GM21367 (cell line): ENCODE measurements around the gene MAPK9.
"Not testable (repeated sequence)": the region's sequence is repeated elsewhere in the genome, so short reads cannot be mapped to it uniquely, and the experiment has no call there.

Experiments
- ATAC-seq: cut with Tn5 transposase; IDR thresholded peaks from one replicate; pipeline ENCODE4 v1.9.1; 2021; ENCODE audit not compliant: unreplicated experiment

Gene MAPK9

DNA sequence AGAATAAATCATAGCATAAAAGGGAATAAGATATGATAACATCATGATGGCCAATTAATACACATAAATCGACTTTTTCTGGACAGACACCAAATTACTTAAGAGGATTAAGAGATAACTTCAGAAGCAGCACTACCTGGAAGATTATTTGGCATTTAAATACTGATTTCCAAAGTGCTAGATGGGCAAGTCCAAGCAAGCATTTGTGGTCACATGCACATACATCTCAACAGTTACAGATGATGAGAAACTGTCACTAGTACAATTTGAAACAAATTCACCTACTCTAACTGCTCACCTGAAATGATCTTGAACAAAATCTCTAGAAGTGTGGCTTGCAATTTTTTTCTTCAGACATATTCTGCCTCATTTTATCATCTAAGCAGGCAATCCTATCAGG is 56.0 kb downstream of the MAPK9 start:
- ATAC-seq = no peak

DNA sequence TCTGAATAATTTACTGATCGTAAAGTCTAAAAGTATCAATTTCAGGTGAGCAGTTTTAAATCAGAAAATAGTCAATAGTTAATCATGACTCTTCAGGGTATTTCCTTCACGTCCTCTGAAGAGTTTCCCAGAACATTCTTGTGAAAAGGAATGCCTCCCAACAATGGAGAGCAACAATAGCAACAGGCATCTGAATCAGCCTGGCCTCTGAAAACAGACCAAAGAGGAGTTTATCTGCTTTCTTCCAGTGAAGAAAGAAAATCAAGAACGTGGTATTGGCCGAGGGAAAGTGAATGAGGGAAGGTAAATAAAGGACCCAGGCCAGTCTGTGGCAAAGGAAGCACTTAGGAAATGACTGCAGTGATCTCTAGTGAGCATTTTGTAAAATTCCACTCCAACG is 56.8 kb downstream of the MAPK9 start:
- no peak for ATAC-seq

DNA sequence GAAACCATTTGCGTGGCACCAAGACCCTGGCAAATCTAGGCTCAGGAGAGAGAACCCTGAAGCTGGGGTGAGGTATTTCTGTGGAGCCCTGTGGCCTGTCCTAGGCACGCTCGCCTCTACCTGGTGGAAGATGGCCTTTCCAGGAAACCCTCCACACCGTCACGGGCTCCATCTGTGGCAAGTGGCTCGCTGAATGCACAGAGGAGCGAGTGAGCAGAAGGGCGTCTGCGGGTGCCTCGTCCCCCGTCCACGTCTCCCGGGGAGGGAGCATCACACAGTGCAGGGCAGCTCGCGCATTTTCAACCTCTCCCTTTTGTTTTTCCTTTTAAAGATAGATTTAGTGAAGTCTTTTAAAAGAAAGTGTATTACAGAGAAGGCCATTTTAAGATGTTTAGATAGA is 57.6 kb downstream of the MAPK9 start:
- no peak for ATAC-seq

- no peak for ATAC-seq
These were observed 58.2 kb downstream of the MAPK9 start for GRCh38 chr5:180233729-180234128.

DNA sequence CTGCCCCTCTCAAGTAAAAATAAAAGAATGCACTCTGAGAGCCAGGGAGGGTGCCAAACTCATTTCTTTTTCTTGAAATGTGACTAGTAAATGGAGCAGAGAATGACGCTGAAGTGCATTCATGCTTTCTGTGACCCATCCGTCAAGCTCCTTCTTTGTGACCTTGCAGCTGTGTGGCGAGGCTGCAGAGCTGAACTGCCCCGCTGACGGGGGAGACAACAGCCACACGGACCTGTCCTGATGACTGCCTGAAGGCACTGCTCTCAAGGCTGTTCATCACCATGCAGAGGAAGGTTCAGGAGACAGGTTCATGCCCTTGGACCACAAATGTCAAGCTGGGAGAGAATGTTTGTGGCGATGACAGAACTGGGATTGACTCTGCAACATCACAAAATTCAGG is 61.9 kb downstream of the MAPK9 start:
- ATAC-seq = no peak

GRCh38 chr5:180222056-180222455 is 69.8 kb downstream of the MAPK9 start:
- ATAC-seq = no peak

DNA sequence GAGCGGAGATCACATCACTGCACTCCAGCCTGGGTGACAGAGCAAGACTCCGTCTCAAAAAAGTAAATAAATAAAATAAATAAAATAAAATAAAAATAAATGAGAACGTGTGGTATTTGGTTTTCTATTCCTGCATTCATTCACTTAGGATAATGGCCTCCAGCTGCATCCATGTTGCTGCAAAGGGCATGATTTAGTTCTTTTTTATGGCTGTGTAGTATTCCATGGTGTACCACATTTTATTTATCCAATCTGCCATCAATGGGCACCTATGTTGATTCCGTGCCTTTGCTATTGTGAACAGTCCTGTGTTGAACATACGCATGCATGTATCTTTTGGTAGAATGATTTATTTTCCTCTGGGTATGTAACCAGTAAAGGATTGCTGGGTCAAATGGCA is 74.1 kb downstream of the MAPK9 start:
- no peak for ATAC-seq

GRCh38 chr5:180216646-180217171 is 75.2 kb downstream of the MAPK9 start:
- ATAC-seq = no peak

DNA sequence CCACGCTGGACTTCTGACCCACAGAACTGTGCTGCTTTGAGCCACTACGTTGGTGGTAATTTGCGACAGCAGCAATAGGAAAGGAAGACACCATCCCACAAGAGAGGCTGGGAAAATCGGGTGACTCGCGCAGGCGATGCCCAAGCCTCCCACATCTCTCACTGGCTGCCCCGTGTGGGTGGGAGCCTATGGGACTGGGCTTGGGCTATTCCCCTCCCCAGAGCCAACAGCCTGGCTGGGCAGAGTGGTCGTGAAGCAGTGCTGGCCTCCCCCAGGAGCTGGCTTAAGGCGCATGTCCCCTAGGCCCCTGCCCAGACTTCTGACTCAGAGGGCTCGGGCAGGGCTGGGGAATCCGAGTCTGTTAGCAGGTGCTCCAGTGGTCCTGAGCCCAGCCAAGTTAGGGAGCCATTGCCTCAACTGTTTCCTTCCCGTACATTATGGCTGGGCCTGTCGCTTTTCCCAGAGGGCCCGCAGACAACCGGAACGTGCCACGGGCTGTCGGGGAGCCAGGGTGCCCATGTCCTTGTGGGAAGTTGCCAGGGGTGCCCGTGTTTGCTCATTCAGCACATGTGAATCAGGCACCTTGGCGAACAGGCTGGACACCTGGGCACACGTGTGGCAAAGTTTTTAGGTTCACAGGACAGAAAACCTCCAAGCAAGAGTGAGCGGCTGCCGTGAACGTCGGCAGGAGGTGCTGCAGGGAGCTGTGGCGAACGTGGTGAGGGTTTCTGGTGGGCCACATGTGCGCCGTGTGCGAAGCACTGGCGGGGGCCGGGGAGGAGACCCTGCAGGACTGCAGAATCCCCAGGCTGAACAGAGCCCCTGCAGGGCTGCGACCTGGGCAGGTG is 75.9 kb downstream of the MAPK9 start:
- ATAC-seq = no peak

DNA sequence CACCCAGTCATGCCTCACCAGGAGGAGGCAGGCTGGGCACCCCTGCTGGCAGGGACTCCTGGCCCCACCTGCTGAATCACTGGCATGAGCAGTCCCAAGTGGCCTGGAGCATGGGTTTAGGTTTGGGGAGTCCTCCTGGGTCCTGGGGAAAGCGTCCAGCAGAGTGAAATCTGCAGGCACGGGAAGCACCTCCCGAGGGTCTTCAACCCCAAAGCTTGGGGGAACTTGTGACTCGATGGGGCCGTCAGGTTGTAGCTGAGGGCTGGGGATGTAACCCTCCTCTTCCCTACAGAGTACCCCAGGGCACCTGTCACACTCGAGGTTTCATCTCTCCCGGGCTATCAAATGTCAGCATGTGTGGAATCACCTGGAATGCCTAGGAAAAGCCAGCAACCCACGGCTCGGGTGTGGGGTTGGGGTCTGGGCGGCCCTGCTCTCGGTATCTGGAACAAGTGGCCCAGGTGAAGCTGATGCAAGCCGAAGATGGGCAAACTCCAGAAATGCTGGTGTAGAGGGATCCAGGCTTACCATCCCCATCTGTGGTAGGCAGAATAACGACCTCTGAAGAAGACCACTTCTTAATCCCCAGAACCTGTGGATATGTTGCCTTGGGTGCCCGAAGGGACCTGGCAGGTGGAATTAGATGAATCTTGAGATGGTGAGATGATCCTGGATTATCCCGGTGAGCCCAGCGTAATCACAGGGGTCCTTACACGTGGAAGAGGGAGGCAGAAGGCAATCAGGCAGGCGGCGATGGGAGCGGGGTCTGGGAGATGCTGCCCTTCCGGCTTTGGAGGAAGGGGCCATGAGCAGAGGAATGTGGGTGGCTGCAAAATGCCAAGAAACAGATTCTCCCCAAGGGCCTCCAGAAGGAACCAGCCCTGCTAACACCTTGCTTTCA is 76.8 kb downstream of the MAPK9 start:
- no peak for ATAC-seq

GRCh38 chr5:180213657-180214207 is 78.2 kb downstream of the MAPK9 start:
- no peak for ATAC-seq

GRCh38 chr5:180213256-180213600 is 78.7 kb downstream of the MAPK9 start:
- no peak for ATAC-seq

DNA sequence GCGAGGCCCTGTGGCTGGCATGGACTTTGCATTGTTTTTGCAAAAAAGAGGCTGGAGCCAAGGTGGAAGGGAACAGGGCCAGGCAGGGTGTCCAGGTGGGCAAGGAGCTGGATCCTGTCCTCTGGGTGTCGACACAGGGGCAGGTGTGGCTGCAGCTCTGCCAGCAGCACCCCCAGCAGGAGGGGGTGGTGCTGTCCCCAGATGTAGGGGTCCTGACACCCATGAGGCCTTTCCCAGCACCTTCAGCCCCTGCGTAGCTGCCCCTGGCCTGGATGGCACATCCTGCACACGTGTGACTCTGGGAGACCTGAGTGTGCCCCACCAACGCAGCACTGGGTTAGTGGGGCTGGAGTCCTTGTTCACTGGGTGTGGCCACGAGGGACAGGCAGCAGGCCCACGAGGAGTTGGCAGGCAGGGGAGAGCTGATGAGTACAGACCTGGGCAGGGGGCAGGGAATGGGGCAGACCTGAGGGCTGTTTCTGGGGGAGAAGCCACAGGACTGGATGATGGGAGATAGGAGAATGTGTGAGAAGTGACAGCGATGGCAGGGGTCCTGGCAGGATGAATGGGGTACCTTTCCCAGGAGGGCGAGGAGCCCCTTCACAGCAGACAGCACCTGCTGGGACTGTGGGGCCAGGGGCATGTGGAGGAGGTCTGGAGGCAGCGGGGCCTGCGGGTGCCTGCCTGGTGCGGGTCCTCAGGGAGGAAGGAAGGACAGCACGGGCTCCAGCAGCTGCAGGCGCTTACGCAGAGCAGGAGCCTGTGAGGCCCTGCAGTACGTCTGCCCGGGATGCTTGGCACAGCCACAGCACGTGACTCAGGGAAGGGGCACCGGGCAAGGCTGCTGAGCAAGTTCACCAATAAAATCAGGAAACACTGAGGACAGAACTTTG is 79.3 kb downstream of the MAPK9 start:
- ATAC-seq = no peak

- ATAC-seq = no peak
These were observed 80.2 kb downstream of the MAPK9 start for GRCh38 chr5:180211761-180212035.

GRCh38 chr5:180210961-180211760 is 80.7 kb downstream of the MAPK9 start:
- ATAC-seq = no peak

DNA sequence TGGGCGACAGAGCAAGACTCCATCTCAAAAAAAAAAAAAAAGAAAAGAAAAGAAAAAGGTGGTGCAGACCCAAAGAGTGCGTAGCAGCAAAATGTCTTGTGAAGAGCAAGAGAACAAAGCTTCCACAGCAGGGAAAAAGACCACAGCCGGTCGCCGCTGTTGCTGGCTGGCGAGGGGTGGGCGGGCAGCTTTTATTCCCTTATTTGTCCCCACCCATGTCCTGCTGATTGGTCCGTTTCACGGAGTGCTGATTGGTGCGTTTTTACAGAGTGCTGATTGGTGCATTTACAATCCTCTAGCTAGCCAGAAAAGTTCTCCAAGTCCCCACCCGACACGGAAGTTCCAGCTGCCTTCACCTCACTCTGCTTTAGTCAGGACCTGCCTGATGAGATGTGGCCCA is 81.8 kb downstream of the MAPK9 start:
- not testable (repeated sequence) for ATAC-seq

DNA sequence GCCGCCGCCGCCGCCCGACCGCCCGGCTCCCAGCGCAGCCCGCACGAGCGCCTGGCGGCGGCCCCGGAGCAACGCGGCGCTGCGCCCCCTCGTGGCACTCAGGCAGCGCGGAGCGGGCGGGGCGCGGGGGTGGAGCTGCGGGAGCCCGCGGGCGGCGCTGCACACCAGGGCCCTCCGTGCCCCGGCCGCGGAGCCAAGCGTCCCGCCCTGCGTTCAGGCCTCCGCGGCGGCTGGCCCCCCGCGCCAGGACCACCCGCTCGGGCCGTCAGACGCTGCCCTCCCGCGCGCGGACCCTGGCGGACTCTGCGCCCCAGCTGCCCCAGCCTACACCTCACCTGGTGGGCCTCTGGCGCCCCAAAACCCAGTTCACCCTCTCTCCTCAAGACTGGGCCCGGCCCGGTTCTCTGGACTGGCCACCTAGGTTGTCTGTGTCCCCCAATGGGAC is 82.7 kb downstream of the MAPK9 start, which contains the start of gene RASGEF1C:
Gene RASGEF1C (minus strand): TSS at position 75 of the 445 bp plus-strand sequence. CDS start 71,159 bp downstream, outside the sequence.
- peak; percentile 57 for ATAC-seq

GRCh38 chr5:180208435-180209081 is 83.3 kb downstream of the MAPK9 start:
- no peak for ATAC-seq

DNA sequence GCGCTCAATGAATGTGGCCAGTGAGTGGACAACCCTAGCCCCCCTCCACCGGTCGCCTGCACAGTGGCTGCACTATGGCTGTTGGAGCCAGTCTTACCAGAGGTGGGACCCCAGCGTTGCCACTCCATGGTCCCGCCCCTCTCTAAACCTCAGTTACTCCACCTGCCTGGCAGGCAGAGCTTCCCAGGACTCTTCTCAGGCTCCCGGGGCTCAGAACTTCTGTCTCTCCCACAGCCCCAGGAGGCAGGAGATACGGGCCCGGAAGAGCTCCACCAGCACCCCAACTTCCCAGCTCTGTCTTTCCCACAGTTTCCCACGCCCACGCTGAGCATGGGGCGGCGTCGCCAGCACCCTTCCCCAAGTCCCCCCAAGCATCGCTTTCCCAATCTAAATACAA is 83.8 kb downstream of the MAPK9 start:
- no peak for ATAC-seq
